SU-DHL-6 (cell line): ENCODE data around the gene GALNT9.

Experiments used
- H2AFZ ChIP-seq: fragments of 200-600 bp; sonication (generic); 2 replicates; pipeline ENCODE4 v1.6.1; 2014; ENCODE audit warnings: low read depth, mild to moderate bottlenecking, moderate library complexity, mixed read lengths, antibody characterized with exemption, low read length; ENCODE audit not compliant: severe bottlenecking
- H3F3A ChIP-seq: fragments of 200-600 bp; shearing (Covaris generic); 2 replicates; pipeline ENCODE4 v1.6.0; 2016; ENCODE audit warnings: antibody characterized with exemption, mild to moderate bottlenecking; ENCODE audit not compliant: insufficient read depth
- H3K27ac ChIP-seq: fragments of 200-600 bp; sonication (generic); 2 replicates; pipeline ENCODE4 v1.5.1; 2016; ENCODE audit warnings: low read depth, mild to moderate bottlenecking, low read length, moderate library complexity, mixed read lengths
- H3K27me3 ChIP-seq: fragments of 200-600 bp; sonication (generic), shearing (Covaris generic); 2 replicates; pipeline ENCODE4 v1.6.0; 2014; ENCODE audit warnings: mild to moderate bottlenecking, low read length
- H3K36me3 ChIP-seq: fragments of 200-600 bp; sonication (generic); 2 replicates; pipeline ENCODE4 v1.6.1; 2014; ENCODE audit warnings: mild to moderate bottlenecking, low read length, mixed read lengths
- H3K4me2 ChIP-seq: fragments of 300-600, 200-600 bp; shearing (Covaris generic), sonication (generic); 2 replicates; pipeline ENCODE4 v1.6.0; 2014; ENCODE audit warnings: low read length, low read depth, mild to moderate bottlenecking; ENCODE audit not compliant: poor library complexity, severe bottlenecking
- H3K4me3 ChIP-seq: fragments of 200-600 bp; sonication (generic); 2 replicates; pipeline ENCODE4 v1.5.1; 2014; ENCODE audit warnings: antibody characterized with exemption, low read length, mild to moderate bottlenecking, mixed read lengths; ENCODE audit not compliant: insufficient read depth, poor library complexity, severe bottlenecking
- H3K79me2 ChIP-seq: fragments of 200-600 bp; sonication (generic); 2 replicates; pipeline ENCODE4 v1.6.1; 2014; ENCODE audit warnings: mild to moderate bottlenecking, low read length, moderate library complexity; ENCODE audit not compliant: insufficient read depth
- H3K9ac ChIP-seq: fragments of 200-600 bp; sonication (generic); 2 replicates; pipeline ENCODE4 v1.7.0; 2014; ENCODE audit warnings: mild to moderate bottlenecking, low read length
- H3K9me2 ChIP-seq: fragments of 200-600 bp; sonication (generic); replicated peaks from 2 replicates; pipeline ENCODE4 v1.6.1; 2014; ENCODE audit warnings: low read length; ENCODE audit not compliant: insufficient read depth
- H3K9me3 ChIP-seq: fragments of 200-600 bp; sonication (generic); 2 replicates; pipeline ENCODE4 v1.6.1; 2014; ENCODE audit warnings: low read length, mixed read lengths; ENCODE audit not compliant: insufficient read depth
- H4K20me1 ChIP-seq: fragments of 200-600 bp; sonication (generic); 2 replicates; pipeline ENCODE4 v1.6.1; 2014; ENCODE audit warnings: low read depth, mild to moderate bottlenecking, antibody characterized with exemption, low read length, moderate library complexity, mixed read lengths
- EZH2phosphoT487 ChIP-seq: fragments of 200-600 bp; sonication (generic), shearing (Covaris generic); conservative IDR thresholded peaks from 2 replicates; pipeline ENCODE4 v1.6.1; 2018; ENCODE audit warnings: mild to moderate bottlenecking, antibody characterized with exemption, low read length, moderate library complexity, mixed read lengths
- TF ChIP-seq, protein P1 (sequence below): fragments of 200-600 bp; sonication (generic); IDR thresholded peaks from one replicate; pipeline ENCODE4 v1.5.1; 2017; ENCODE audit warnings: antibody characterized with exemption, mild to moderate bottlenecking, low read length, moderate library complexity; ENCODE audit not compliant: insufficient read depth, poor library complexity, severe bottlenecking

GALNT9 gene

DNA sequence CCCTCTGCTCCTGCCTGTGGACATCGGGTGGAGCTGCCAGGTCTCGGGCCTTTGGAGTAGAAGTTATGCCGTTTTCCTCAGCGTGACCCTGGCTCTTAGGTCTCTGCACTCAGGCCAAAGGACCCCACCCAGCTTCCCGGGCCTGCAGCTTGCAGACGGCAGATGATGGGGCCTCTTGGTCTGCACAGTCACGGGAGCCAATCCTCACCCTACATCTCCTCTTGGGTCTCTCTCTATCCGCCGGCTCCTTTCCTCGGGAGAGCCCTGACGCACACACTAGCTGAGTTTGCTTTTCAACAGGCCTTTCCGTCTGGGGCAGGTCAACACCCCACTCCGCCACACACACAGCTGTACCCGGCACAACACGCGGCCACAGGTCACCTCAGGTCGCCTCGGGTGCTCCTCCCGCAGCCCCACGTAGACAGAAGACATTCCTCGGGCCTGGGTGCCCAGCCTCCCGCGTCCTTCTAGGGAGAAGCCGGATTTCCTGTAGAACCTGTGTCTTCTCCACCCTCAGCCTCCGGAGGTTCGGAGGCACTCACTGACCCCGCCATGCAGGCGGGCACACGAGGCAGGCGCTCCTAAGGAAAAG, 9.9 kb downstream of the GALNT9 start:
- Histone ChIP-seq H2AFZ (no peak overlapping the region), H3K9me2 (no peaks in the 10 kb centered on the region), H3K9me3 (no peaks in the 10 kb centered on the region), H3K4me3 (no peak overlapping the region), H3K79me2 (no peaks in the 10 kb centered on the region), H4K20me1 (no peaks in the 10 kb centered on the region), H3F3A (no peaks in the 10 kb centered on the region), H3K27me3 (no peaks in the 10 kb centered on the region), H3K9ac (no peak overlapping the region), H3K27ac (no peak overlapping the region), H3K4me2 (no peak overlapping the region), H3K36me3 (no peaks in the 10 kb centered on the region)
- TF ChIP-seq, protein P1, sequence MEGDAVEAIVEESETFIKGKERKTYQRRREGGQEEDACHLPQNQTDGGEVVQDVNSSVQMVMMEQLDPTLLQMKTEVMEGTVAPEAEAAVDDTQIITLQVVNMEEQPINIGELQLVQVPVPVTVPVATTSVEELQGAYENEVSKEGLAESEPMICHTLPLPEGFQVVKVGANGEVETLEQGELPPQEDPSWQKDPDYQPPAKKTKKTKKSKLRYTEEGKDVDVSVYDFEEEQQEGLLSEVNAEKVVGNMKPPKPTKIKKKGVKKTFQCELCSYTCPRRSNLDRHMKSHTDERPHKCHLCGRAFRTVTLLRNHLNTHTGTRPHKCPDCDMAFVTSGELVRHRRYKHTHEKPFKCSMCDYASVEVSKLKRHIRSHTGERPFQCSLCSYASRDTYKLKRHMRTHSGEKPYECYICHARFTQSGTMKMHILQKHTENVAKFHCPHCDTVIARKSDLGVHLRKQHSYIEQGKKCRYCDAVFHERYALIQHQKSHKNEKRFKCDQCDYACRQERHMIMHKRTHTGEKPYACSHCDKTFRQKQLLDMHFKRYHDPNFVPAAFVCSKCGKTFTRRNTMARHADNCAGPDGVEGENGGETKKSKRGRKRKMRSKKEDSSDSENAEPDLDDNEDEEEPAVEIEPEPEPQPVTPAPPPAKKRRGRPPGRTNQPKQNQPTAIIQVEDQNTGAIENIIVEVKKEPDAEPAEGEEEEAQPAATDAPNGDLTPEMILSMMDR: no peak
- TF ChIP-seq EZH2phosphoT487: no peak

DNA sequence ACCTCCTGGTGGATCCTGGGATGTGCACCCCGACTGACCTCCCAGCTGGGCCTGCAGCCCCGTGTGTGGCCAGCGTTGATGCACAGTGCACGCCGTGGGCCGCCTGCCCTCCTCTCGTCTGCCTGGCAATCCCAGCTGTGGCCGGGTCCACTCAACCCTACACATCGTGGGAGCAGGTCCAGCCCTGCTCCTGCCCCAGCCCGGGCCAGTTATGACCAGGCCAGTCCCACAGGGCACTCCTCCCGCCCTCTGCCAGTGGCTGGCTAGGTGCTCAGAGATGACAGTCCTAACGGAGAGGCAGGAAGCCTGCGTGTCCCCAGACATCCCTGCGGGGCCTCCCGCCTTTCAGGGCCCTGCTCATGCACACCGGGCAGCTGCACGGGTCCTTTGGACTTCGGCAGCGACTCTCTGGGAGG, 10.8 kb downstream of the GALNT9 start:
- H3K27ac ChIP-seq: no peak overlapping the region
- H3K9me2 ChIP-seq: no peaks in the 10 kb centered on the region
- H3K36me3 ChIP-seq: no peaks in the 10 kb centered on the region
- H4K20me1 ChIP-seq: no peaks in the 10 kb centered on the region
- H3K4me2 ChIP-seq: no peak overlapping the region
- H3K79me2 ChIP-seq: no peaks in the 10 kb centered on the region
- TF ChIP-seq EZH2phosphoT487: no peak
- TF ChIP-seq, protein P1: no peak
- H3K9ac ChIP-seq: no peak overlapping the region
- no peaks in the 10 kb centered on the region for H3F3A ChIP-seq
- H2AFZ ChIP-seq: no peak overlapping the region
- no peaks in the 10 kb centered on the region for H3K9me3 ChIP-seq
- no peaks in the 10 kb centered on the region for H3K27me3 ChIP-seq
- H3K4me3 ChIP-seq: no peak overlapping the region

DNA sequence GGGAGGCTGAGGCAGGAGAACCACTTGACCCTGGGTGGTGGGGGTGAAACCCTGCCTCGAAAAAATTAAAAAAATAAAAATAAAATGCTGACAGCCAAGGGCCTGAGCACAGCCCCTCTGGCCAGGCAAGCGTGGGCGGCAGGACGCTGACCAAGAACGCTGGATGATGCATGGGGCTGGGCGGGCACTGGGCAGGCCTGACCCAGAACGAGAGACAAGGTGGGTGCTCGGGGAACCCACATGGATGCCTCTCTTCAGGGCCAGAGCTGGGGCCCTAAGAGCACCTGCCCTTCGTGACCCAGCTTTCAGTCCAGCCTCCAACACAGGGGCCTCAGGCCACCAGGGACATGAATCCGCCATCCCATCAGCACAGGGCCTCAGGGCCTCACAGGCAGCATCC, 11.3 kb downstream of the GALNT9 start:
- H3K36me3 ChIP-seq: no peaks in the 10 kb centered on the region
- H4K20me1 ChIP-seq: no peaks in the 10 kb centered on the region
- no peak overlapping the region for H3K4me3 ChIP-seq
- no peaks in the 10 kb centered on the region for H3K79me2 ChIP-seq
- H3K27ac ChIP-seq: no peak overlapping the region
- H2AFZ ChIP-seq: no peak overlapping the region
- no peaks in the 10 kb centered on the region for H3F3A ChIP-seq
- no peak overlapping the region for H3K4me2 ChIP-seq
- H3K9me3 ChIP-seq: no peaks in the 10 kb centered on the region
- no peak overlapping the region for H3K9ac ChIP-seq
- no peak for TF ChIP-seq EZH2phosphoT487
- TF ChIP-seq, protein P1: no peak
- H3K9me2 ChIP-seq: no peaks in the 10 kb centered on the region
- H3K27me3 ChIP-seq: no peaks in the 10 kb centered on the region
